PC-9 (cell line): ENCODE data around the gene AQP12A.

Experiments
- EZH2 ChIP-seq: fragments of 200-600 bp; sonication (generic); IDR thresholded peaks from 2 replicates; pipeline ENCODE4 v1.8.0; 2017; ENCODE audit warnings: antibody characterized with exemption, low read depth
- TF ChIP-seq, protein P1 (sequence below): fragments of 200-600 bp; sonication (generic); conservative IDR thresholded peaks from 2 replicates; pipeline ENCODE4 v1.6.1; 2017; ENCODE audit warnings: mixed run types, antibody characterized with exemption, mild to moderate bottlenecking, moderate library complexity

- TF ChIP-seq, protein P1, sequence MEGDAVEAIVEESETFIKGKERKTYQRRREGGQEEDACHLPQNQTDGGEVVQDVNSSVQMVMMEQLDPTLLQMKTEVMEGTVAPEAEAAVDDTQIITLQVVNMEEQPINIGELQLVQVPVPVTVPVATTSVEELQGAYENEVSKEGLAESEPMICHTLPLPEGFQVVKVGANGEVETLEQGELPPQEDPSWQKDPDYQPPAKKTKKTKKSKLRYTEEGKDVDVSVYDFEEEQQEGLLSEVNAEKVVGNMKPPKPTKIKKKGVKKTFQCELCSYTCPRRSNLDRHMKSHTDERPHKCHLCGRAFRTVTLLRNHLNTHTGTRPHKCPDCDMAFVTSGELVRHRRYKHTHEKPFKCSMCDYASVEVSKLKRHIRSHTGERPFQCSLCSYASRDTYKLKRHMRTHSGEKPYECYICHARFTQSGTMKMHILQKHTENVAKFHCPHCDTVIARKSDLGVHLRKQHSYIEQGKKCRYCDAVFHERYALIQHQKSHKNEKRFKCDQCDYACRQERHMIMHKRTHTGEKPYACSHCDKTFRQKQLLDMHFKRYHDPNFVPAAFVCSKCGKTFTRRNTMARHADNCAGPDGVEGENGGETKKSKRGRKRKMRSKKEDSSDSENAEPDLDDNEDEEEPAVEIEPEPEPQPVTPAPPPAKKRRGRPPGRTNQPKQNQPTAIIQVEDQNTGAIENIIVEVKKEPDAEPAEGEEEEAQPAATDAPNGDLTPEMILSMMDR: no peak
- no peak for TF ChIP-seq EZH2
Observed at GRCh38 chr2:240728361-240728760, 36.7 kb downstream of the AQP12A start.
